Measurements from ENCODE around the gene TSPAN4.

- TF ChIP-seq ZNF274 (IDR thresholded peaks at IDR 0.05; ENCODE audit: low read depth, low read length): no peak
- TF ChIP-seq YY1 (IDR thresholded peaks at IDR 0.05; ENCODE audit: insufficient read depth, insufficient read length): no peak
- no peak for TF ChIP-seq SUZ12 (IDR thresholded peaks at IDR 0.05; ENCODE audit: extremely low read depth, insufficient read depth, insufficient read length)
Observed at GRCh38 chr11:820655-821511, 21.8 kb upstream of the TSPAN4 start.

Measured in NT2/D1 (cell line).